Measurements from ENCODE around the gene KCNC3.
A peak's percentile ranks its signal among the peaks of the same experiment; 100 is the strongest.

KCNC3 gene

DNA sequence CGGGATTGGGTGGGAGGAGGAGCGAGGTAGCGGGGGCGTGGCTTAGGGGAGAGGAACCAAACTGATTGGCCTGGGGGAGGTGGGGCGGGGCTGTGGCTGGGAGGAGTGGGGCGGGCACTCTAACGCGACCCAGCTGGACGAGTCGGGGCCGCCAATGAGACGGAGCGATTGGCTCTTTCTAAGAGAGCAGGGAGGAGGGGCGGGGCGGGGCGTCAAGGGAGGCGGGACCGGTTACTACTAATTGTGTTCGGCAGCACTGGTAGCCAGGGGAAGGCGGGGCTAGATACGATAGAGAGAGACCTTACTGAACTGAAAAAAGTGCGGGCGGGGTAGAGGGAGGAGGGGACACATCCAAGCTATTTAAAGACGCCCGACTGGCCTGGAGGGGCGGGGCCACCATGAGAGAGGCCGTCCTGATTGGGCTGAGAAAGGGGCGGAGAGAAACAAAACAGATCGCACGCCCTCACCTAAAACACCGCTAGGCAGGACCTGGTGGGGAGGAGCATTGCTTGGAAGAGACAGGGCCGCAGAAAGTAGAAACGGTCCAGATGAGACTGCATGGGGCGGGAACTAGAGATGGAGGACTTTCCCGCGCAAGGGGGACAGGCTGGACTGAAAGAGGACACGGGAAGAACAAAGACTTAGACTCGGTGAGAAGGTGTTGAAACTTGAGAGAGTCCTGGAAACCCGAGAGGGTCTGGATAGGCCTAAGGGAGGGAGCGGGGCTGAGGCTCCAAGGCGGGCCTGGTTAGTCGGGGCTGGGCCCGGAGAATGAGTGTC lies at the start of gene KCNC3:
Gene KCNC3, minus strand, starts transcription at position 232 of the 780 bp plus-strand sequence. CDS start 295 bp downstream, outside the sequence.
- peak; percentile 99 to 100 (median 100) for DNase-seq

GRCh38 chr19:50378863-50379236 lies 49.7 kb upstream of the KCNC3 start:
- no peak for DNase-seq

- DNase-seq, result no peak
Observed at GRCh38 chr19:50378169-50378862, 49.1 kb upstream of the KCNC3 start.

- DNase-seq, result no peak
Observed at GRCh38 chr19:50377517-50377916, 48.3 kb upstream of the KCNC3 start.

GRCh38 chr19:50377051-50377461 lies 47.9 kb upstream of the KCNC3 start:
- peak; percentile 58 to 83 (median 65) for DNase-seq

DNA sequence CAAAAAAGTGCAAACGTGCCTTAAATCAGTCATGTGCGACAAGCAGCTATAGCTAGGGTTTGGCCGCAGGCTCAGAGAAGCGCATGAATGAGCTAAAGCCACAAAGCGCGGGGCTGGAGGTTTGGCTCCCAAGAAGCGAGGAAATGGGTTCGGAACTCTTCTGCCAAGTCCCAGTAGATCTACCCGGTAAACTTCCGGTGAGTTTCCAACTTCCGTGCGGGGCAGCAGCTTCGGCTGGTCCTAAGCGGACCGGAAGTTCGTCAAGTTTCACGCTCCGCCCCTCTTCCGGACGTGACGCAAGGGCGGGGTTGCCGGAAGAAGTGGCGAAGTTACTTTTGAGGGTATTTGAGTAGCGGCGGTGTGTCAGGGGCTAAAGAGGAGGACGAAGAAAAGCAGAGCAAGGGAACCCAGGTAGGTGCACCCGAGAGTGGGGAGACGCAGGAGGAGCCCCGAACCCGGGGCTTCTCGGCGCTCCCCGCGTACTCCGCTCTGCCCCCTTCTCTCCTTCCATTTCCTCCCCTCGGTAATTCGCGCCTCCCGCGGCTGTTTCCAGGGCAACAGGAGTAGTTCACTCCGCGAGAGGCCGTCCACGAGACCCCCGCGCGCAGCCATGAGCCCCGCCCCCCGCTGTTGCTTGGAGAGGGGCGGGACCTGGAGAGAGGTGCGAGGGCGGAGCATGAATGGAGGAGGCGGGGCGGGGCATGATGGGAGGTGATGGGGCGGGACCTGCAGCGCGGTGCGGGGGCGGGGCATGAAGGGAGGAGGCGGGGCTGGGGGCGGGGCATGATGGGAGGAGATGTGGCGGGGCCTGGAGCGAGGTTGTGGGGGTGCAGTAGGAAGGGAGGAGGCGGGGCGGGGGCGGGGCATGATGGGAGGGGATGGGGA lies 47.2 kb upstream of the KCNC3 start, which contains the start of gene NR1H2:
Gene NR1H2, plus strand, starts transcription at position 292 of the 885 bp plus-strand sequence. CDS start 1,149 bp downstream, outside the sequence.
- peak; percentile 91 to 99 (median 97) for DNase-seq

DNA sequence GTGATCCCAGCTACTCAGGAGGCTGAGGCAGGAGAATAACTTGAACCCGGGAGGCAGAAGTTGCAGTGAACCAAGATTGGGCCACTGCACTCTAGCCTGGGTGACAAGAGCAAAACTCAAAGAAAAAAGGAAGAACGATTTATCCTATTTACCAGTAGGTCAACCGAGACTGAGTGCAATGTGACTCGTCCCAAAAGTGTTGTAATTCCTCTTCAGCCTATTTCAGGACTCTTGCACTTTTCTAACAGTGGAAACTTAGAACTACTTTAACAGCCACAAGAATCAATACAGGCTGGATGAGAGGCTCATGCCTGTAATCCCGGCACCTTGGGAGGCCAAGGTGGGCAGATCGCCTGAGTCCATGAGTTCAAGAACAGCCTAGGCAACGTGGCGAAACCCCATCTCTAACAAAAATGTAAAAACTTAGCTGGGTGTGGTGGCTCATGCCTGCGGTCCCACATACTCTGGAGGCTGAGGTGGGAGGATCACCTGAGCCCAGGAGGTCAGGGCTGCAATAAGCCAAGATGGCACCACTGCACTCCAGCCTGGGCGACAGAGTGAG lies 42.8 kb upstream of the KCNC3 start:
- DNase-seq, result no peak

- peak; percentile 69 to 90 (median 84) for DNase-seq
Observed at GRCh38 chr19:50368649-50369570, 39.7 kb upstream of the KCNC3 start.

DNA sequence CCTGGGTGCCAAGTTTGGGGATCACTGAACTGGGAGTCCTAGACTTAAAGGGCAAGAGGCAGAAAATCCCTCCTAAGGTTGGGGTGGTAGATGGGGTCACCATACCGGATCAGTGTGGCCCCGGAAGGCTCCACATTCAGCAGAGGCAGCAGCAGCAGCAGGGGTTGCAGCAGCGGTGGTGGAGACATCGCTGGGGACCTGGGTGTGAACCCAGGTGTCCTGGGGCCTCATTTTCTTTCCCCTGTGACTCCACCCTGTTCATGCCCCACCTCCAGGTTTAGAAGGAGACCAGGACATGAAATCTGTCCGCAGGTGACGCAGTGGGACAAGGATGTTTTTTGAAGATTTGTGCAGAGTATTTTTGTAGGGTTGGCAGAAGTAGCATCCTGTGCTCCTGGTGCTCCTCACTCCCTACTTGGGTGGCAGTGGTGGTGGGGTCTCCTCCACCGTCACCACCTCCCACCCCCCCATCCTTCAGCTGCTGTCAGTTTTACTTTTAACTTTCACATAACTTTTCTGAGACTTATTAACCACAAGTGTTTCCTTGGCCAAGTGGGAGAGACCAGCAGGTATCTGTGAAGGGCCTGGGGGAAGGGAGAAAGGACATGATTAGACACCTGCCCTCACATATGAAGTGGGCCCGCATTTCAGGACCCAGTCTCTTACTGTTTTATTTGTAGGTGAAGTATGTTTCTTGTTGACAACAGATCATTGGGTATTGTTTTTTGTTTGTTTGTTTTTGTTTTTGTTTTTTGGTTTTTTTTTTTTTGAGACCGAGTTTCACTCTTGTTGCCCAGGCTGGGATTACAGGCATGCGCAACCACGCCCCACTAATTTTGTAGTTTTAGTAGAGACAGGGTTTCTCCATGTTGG lies 36.5 kb upstream of the KCNC3 start, which contains the start of gene NAPSA:
Gene NAPSA, minus strand, starts transcription at position 206 of the 873 bp plus-strand sequence. Its CDS starts 18 bp downstream, at position 188.
- DNase-seq, result no peak

DNA sequence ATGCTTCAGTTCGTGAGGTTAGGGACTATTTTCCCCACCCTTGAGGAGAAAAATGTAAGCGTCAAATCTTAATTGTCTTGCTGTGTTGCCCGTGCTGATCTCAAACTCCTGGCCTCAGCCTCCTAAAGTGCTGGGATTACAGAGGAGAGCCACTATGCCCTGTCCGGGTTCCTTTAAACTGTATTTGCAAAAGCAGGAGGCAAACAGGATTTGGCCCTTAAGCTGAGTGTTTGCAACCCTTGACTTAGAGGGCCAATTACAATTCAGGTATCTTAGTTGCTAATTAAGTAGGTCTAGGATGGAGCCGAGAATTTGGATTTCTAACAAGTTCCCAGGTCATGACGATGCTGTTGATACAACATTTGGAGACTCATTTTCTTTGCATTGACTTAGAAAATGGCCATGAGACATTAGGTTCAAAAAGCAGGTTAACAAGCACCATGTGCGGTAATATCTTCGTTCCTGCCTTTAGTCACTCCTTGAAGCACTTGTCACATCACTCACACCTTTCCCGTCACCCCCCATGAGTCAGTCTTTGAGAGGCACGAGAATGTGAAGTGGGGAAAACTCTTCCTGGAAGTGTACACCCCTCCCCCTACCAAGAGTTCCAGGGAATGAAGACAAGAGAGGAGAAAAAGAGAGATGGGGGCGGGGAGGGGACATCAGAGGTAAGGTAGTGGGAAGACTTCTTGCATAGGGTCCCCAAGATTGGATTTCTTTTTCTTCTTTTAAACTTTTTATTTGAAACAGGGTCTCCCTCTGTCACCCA lies 33.7 kb upstream of the KCNC3 start:
- no peak for DNase-seq

DNA sequence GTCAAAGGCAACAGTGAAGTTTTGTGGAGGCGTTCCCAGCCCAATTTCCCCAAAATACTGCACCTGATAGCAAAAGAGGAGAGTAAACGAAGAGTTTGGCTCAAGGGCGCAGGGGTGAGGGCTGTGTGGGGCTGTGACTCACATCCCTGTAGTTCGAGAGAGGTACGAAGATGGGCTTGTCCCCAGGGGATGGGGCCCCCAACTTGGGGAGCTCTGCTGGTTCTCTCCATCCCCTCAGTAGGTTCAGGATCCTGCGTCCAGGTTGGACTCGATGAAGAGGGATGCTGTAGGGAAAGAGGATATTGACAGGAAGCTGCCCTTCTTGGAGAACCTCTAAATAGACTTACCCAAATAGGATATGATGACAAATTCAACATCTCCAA lies 32.8 kb upstream of the KCNC3 start:
- no peak for DNase-seq

DNA sequence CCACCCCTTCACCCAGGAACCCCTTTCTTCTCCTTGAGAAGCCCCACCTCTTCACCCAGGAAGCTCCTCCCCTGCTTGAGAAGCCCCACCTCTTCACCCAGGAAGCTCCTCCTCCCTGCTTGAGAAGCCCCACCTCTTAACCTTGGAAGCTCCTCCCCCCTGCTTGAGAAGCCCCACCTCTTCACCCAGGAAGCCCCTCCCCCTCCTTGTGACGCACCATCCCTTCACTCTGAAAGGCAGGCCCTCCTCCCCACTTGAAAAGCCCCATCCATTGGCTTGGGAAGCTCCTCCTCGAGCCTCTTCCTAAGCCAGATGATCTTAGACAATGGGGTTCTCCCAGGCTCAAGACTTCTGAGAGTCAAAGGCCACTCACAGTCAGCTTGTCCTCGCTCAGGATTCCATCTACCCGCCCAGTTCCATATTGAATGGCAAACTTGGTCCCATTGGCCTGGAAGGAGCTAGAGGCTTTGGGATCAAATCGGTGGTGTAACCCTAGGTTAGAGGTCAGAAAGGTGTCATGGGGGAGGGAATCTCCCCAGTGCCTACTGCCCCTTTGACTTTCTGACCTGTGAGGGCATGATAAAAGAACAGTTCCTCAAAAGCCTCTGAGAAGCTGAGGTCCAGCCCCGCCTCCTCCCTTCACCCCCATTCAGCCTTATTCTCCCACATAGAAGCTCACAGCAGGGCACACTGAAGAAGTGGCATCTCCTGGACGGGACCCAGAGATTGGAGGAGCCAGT lies 32.3 kb upstream of the KCNC3 start:
- no peak for DNase-seq

DNA sequence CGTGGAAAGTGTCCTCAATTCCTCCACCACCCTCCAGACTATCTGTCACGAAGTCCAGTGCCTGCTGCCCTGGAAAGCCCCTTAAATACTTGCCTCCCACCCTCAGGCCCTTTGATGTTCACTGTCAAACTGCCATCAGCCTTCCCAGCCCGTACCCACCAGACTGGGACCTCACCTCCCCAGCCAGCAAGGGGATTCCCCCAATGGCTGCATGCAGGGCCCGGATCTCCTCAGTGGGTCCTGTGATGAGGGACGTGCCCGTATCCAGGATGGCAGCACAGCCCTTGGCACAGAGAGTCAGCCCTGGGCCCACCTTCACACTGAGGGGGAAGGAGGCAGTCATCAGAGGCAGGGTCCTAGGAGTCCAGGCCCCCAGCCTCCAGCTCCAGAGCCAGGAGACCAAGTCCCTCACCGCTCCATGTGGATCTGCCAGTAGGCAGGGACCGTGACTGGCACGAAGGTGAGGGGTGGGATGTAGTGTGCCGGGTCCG lies 30.2 kb upstream of the KCNC3 start:
- no peak for DNase-seq

GRCh38 chr19:50358483-50359327 lies 29.5 kb upstream of the KCNC3 start:
- DNase-seq, result peak; percentile 74 to 91 (median 84)

DNA sequence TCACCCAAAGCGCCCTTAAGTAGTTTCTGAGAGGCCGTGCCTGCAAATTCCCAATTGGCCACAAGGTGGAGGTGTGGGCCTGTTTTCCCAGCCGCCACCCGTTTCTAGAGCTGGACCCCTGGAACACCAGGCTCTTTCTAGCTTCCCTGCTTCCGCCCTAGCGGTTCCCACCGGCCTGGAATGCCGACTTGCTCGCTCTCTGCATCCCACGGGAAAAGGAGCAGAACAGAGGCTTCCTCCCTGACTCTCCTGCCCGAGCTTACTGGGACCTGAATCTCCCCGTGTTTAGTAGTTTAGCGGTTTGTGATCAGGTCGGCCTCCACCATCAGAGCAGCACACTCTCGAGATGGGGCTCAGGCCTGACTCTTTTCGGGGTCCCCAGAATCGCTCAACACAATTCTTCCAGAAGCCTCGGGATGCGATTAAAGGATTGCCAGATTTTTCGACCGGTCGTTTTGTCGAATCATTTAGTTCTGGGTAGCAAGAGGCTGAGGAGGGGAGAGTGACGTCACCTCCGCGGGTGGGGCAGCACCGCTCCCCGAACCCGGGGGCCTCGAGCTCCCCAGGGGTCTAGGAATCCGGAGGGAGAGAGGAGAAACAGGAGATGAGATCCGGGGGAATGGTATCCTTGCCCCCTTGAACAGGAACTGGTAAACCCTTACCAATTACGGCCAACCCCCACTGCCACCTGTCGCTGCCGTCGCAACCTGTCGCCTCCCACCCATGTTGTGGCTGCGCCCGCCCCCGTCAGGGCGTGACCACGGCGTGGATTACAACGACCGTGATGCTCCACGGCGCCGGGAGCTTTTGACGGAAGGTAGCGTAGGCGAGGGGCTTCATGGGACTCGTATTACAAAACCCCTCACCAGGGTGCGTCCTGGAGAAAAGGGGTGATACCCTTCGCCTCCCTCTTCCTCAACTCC lies 28.3 kb upstream of the KCNC3 start:
- DNase-seq, result peak; percentile 79 to 88 (median 85)

- no peak for DNase-seq
Observed at GRCh38 chr19:50356691-50357177, 27.6 kb upstream of the KCNC3 start.

Data from NCI-H1417 (cell line).